ENCODE results near the gene UBE3B.
"Not testable (repeated sequence)": the region's sequence is repeated elsewhere in the genome, so short reads cannot be mapped to it uniquely, and the experiment has no call there.

The UBE3B gene

GRCh38 chr12:109449845-109450532, 27.4 kb upstream of the UBE3B start:
- DNase-seq = no peak

DNA sequence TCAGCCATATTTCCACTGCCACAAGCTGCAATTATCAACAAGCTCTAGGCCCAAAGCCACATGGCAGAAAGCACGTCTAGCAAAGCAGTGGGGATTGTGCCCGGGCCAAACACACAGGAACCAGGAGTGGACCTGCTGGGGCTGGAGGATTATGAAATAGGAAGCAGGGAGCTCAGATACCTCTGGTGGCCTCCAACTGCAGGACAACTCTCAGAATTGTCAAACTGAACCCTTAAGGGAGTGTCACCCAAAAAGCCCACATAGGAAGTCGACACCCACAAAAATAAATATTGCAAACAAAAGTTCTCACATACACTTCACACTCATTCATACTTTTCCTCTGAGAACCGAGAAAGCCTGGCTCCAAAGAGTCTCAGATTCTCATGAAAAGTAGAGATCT, 26.5 kb upstream of the UBE3B start:
- DNase-seq = no peak

GRCh38 chr12:109451400-109451799, 26.0 kb upstream of the UBE3B start:
- no peak for DNase-seq

GRCh38 chr12:109452489-109452888, 24.9 kb upstream of the UBE3B start:
- no peak for DNase-seq

DNA sequence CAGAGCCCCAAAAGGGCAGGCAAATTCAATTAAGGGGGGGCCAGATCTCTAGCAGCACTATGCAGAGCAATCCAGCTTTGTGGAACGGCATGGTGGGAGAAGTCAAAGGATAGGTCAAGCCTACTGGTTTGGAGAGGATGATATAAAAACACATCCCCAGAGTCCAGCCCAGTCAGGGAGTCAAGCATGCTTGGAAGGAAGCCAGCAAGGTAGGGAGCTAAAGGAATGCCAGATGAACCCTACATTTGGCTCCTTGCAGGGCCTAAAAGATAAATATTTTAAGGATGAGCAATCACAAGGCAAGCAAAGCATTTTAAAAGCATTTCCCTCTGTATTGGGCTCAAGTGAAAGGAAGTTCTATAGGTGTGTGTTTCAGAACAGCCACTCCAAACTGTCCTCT, 21.7 kb upstream of the UBE3B start:
- no peak for DNase-seq

- no peak for DNase-seq
These were observed 19.3 kb upstream of the UBE3B start for GRCh38 chr12:109458086-109458485.

GRCh38 chr12:109458771-109459208, 18.6 kb upstream of the UBE3B start:
- DNase-seq = no peak

GRCh38 chr12:109459247-109459646, 18.2 kb upstream of the UBE3B start:
- no peak for DNase-seq

- no peak for DNase-seq
These were observed 16.9 kb upstream of the UBE3B start for GRCh38 chr12:109460538-109460937.

DNA sequence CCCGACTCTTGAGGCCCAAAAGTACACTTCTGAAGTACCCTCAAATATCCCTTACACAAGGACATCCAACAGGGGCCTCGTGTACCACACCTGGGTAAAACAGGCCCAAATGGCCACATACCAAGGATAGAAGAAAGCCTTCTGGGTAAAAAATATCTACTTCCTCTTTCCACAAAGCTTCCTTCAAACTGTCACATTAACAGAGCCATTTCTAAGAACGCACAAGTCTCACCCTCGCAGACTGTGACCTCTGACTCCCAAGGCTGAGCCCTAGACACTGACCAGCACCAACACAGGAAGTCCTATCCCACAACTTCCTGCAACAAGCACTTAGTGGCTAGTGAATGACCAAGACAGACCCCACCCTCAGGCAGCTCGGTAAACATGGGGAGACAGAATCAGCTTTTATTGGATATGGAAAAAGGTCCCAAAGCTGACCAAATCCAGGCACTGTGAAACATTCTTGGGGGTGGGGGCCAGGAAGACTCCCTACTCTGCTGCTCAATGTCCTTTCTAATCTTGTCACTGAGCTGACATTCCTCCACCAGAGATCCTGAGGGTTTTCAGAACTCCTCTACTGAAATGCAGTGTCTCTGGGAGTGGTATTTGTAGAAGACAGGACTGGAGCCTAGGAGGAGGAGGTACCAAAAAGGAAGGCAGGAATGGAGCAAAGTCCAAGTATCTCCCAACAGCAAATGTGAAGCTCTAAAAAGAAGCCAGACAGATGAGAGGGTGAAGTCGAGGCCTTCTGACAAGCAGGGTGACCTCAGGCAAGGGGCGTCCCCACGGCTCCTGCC, 16.2 kb upstream of the UBE3B start:
- DNase-seq = no peak

- no peak for DNase-seq
These were observed 15.3 kb upstream of the UBE3B start for GRCh38 chr12:109461846-109462756.

DNA sequence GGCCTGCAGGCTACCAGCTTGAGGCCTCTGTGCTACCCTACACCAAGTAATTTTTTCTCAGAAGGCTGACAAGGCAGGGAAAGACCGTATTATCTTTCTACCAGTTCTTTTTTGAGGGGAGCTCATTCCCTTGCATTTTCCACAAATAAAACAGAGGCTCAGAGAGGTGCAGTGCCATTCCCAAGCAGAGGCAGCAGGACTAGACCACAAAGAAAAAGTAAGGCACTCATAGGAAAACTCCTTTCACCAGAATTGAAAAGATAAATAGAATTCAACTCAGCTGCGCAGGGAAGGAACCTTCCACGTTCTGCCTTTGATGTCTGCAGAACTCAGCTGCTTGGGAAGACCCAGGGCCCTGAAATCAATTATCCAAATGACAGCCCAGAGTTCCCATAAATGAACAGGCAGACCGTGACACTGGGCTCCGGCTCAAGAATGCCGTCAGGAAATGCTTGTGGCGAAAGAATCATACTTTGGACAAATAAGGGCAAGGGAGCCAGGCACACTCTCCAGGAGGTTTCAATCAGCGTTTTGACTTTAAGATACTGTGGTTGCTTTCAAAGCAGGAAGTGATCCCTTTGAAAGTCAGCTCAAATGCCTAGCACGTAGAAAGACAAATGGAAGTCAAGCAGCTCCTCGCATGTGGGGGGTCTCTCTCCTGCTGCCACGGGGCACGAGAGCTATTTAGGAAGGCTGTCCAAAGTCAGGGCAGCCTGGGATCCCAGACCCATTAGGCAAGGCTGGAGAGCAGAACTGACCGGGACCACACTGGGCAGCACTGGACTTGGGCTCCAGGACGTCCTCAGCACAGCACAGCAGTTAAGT, 14.4 kb upstream of the UBE3B start:
- DNase-seq = no peak

GRCh38 chr12:109463756-109464155, 13.7 kb upstream of the UBE3B start:
- no peak for DNase-seq

DNA sequence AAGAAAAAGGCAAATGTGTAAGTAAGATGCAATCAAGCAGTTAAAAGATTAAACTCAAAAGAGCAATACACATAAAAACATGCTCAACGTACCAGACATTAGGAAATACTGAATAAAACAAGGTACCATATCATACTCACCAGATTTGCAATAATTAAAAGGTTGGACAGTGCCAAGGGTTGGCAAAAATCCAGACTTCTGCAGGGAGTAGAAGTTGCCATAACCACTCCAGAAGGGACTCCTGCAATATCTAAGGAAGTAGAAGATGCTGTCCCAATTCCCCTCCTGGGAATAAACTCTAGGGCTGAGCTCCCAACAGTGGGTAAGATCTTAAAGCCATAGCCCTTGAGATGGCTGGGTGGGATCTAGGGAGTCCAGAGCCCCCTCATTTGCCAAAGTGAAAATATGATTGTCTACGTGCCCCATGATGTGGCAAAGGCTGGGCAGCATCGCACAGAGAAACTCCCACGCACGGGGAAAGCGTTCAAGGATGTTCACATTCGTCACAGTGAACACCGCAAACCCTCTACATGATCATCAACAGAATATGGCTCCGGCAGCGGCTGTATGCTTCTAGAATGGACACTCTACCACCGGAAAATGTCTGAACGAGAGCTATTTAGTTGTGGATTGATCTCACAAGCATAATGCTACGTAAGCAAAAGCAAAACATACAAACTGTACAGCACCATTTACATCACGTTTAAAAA, 12.6 kb upstream of the UBE3B start:
- DNase-seq = no peak

GRCh38 chr12:109466305-109466704, 11.1 kb upstream of the UBE3B start:
- DNase-seq = no peak

DNA sequence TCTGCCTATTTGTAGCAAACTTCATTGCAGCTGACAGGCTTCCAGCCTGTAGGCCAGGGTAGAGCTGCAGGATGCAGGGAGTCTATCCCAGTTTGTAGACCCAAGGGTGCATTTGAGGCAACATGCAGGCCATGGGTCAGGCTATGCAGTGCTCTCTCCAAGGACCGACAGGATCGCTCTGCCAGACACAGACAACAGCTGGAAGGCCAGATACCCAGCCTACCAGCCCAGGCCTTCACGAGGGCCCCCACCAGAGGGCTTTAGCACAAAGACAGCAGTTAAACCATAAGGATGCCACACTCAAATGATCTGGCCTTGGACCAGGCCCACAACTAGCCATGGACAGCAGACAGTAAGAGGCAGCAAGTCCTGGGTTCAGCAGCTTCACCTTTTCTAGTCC, 10.6 kb upstream of the UBE3B start:
- no peak for DNase-seq

- DNase-seq = no peak
These were observed 9.3 kb upstream of the UBE3B start for GRCh38 chr12:109467978-109468676.

DNA sequence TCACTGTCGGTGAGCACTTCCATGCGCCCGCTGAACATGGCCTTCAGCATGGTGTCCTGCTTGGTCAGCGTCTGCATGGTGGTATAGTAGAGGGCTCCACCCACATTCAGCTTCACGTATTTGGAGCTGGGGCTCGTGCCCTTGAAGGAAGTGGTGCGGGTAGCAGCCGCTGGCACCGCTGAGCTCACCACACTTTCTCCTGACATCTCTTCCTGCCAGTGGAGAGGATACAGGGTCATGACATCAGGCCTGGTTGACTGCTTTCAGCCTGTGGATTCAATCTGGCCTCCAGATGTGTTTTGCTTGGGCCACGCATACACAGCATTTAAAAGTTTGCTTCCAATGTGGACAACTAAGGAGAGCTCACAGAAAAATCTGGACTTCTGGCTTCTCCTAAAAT, 7.9 kb upstream of the UBE3B start:
- DNase-seq = no peak

DNA sequence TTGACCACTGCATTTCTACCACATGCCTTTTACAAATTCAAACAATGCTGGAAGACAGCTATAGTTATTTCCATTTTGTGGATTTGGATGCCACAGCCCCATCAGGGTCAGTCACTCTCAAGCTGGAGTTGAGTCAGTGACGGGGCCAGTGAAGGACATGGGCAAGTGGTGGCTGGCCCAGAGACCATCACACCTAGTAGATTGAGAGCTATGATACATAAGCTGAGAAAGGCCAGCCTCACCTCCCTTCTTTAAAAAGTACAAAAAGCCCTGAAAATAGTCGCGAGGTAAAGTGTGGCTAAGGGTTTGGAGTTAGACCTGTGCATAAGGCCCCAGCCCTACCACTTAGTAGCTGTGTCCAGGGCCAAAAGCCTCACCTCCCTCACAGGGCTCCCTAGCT, 4.4 kb upstream of the UBE3B start:
- no peak for DNase-seq

DNA sequence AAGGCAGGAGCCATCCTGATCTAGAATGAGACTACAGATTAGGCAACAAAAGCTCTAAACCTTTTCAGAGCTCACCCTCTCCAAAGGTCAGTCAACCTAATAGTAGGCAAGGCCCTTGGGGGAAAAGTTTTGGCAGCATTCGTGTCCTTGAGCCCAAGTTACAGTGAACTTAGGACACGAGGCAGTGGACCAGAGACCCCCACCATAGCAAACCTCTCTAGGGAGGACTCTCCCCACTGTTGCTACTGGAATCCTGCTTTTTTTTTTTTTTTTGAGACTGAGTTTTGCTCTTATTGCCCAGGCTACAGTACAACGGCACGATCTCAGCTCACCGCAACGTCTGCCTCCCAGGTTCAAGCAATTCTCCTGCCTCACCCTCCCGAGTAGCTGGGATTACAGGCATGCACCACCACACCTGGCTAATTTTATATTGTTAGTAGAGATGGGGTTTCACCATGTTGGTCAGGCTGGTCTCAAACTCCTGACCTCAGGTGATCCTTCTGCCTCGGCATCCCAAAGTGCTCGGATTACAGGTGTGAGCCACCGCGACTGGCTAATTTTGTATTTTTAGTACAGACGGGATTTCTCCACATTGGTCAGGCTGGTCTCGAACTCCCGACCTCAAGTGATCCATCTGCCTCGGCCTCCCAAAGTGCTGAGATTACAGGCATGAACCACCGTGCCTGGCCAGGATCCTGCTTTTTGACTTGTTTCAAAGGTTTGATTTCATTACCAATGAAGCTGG, 3.7 kb upstream of the UBE3B start:
- DNase-seq = not testable (repeated sequence)

All from effector CD8-positive, alpha-beta T cell (primary cell).